HCT116 (cell line): ENCODE data around the gene MTPN. TPM values are rescaled to one million over a fixed set of nuclear protein-coding genes. Genes with fewer than 3 reads are reported as not detected.

Source experiments
- ATAC-seq: fragments of 200-7000 bp; cut with Tn5 transposase; 2 replicates; pipeline ENCODE4 v1.9.1; 2020; ENCODE audit warnings: mild to moderate bottlenecking, moderate library complexity
- BruUV-seq: library from RNA; stranded (reverse); fragments of 400-500 nt; replicated peaks from 2 replicates; lab custom pipeline; 2021; lab: Mats Ljungman, UMichigan
- CTCF ChIA-PET: fragments of 300-600 bp; sonication (Branson Sonifier 250); formaldehyde crosslinking; loops from one replicate; lab custom pipeline; 2021; ENCODE audit warnings: antibody characterized with exemption; lab: Charles Lee
- POLR2A ChIA-PET: fragments of 300-600, 350-600 bp; sonication (Branson Sonifier 250); formaldehyde crosslinking; loops from one replicate; lab custom pipeline; 2021; ENCODE audit warnings: antibody characterized with exemption; lab: Charles Lee
- RAD21 ChIA-PET, 2 experiments: fragments of 300-600 bp; sonication (Branson Sonifier 250); formaldehyde crosslinking; loops; one replicate each; lab custom pipeline; 2023; ENCODE audit warnings: low total read pairs in 2 of 2; ENCODE audit not compliant: uncharacterized antibody in 2 of 2, unreplicated experiment in 2 of 2, low non-redundant PET in 1 of 2; lab: Charles Lee
- DNase-seq: peaks from one replicate; pipeline ENCODE4 v3.0.0-alpha.2; 2010; ENCODE audit warnings: low read depth, low spot score
- H2AFZ ChIP-seq: fragments of 200-600 bp; shearing (Covaris generic), sonication (generic); 2 replicates; pipeline ENCODE4 v1.6.1; 2017; ENCODE audit warnings: low read depth, mixed run types, mixed read lengths, antibody characterized with exemption, low read length; ENCODE audit not compliant: poor library complexity, severe bottlenecking
- H3K27ac ChIP-seq: 2 replicates; pipeline ENCODE4 v1.5.1; 2012; ENCODE audit warnings: low read depth, low read length
- H3K27me3 ChIP-seq: fragments of 200-600 bp; sonication (generic); 2 replicates; pipeline ENCODE4 v1.6.1; 2016; ENCODE audit warnings: mixed run types, low read length, mixed read lengths; ENCODE audit not compliant: insufficient read depth
- H3K36me3 ChIP-seq, 2 experiments: fragments of 200-500 bp in 1 of 2; fragments of 200-600 bp in 1 of 2; sonication (Bioruptor generic) in 1 of 2; sonication (generic) in 1 of 2; 2 replicates each; pipeline versions ENCODE4 v1.5.1 to v1.6.1; 2014 to 2016; ENCODE audit warnings: low read length in 2 of 2, inconsistent platforms in 1 of 2, mixed read lengths in 1 of 2, mixed run types in 1 of 2; ENCODE audit not compliant: insufficient read depth in 2 of 2, control insufficient read depth in 1 of 2
- H3K4me1 ChIP-seq, 2 experiments: fragments of 200-600 bp in 1 of 2; sonication (generic) in 1 of 2; 2 replicates each; pipeline versions ENCODE4 v1.5.1 to v1.6.1; 2012 to 2017; ENCODE audit warnings: low read length in 2 of 2, inconsistent platforms in 1 of 2, mild to moderate bottlenecking in 1 of 2, mixed read lengths in 1 of 2, mixed run types in 1 of 2, moderate library complexity in 1 of 2; ENCODE audit not compliant: insufficient read depth in 2 of 2, control insufficient read depth in 1 of 2
- H3K4me2 ChIP-seq: fragments of 200-600 bp; sonication (generic); 2 replicates; pipeline ENCODE4 v1.6.1; 2017; ENCODE audit warnings: mixed run types, low read length, mixed read lengths
- H3K4me3 ChIP-seq, 2 experiments: fragments of 200-600 bp in 1 of 2; sonication (generic) in 1 of 2; replicated peaks in 1 of 2; 2 replicates each; pipeline ENCODE4 v1.5.1; 2011 to 2016; ENCODE audit warnings: low read length in 2 of 2, control low read depth in 1 of 2, low read depth in 1 of 2, mild to moderate bottlenecking in 1 of 2, mixed read lengths in 1 of 2, mixed run types in 1 of 2
- H3K79me2 ChIP-seq: fragments of 200-600 bp; sonication (generic); 2 replicates; pipeline ENCODE4 v1.6.1; 2017; ENCODE audit warnings: mild to moderate bottlenecking, mixed run types, low read length, moderate library complexity, mixed read lengths; ENCODE audit not compliant: insufficient read depth
- H3K9ac ChIP-seq: fragments of 200-600 bp; sonication (generic); 2 replicates; pipeline ENCODE4 v1.6.1; 2016; ENCODE audit warnings: low read length, mixed read lengths
- H3K9me2 ChIP-seq: fragments of 200-600 bp; sonication (generic), shearing (Covaris generic); 2 replicates; pipeline ENCODE4 v1.6.1; 2017; ENCODE audit warnings: mixed run types, mild to moderate bottlenecking, moderate library complexity; ENCODE audit not compliant: insufficient read depth
- H3K9me3 ChIP-seq, 2 experiments: fragments of 200-500 bp in 1 of 2; fragments of 200-600 bp in 1 of 2; sonication (Bioruptor generic) in 1 of 2; sonication (generic) in 1 of 2; 2 replicates each; pipeline ENCODE4 v1.6.1; 2014 to 2017; ENCODE audit warnings: low read length in 2 of 2, mixed read lengths in 2 of 2, inconsistent platforms in 1 of 2, low read depth in 1 of 2, mild to moderate bottlenecking in 1 of 2, mixed run types in 1 of 2, moderate library complexity in 1 of 2; ENCODE audit not compliant: control insufficient read depth in 1 of 2, insufficient read depth in 1 of 2
- H4K20me1 ChIP-seq: fragments of 200-600 bp; sonication (generic), shearing (Covaris generic); 2 replicates; pipeline ENCODE4 v1.6.1; 2017; ENCODE audit warnings: mixed run types, mild to moderate bottlenecking, moderate library complexity; ENCODE audit not compliant: insufficient read depth
- ATF3 ChIP-seq: IDR thresholded peaks from 2 replicates; pipeline ENCODE4 v1.6.1; 2012
- CBX3 ChIP-seq: IDR thresholded peaks from 2 replicates; pipeline ENCODE4 v1.6.1; 2012; ENCODE audit warnings: low read depth
- CEBPB ChIP-seq: IDR thresholded peaks from 2 replicates; pipeline ENCODE4 v1.6.1; 2012; ENCODE audit warnings: low read depth
- CTCF ChIP-seq, 3 experiments: fragments of 200-600 bp in 1 of 3; sonication (generic) in 1 of 3; IDR thresholded peaks in 2 of 3; conservative IDR thresholded peaks in 1 of 3; 2 replicates each; pipeline ENCODE4 v1.5.1; 2012 to 2017; ENCODE audit warnings: low read depth in 2 of 3, low read length in 2 of 3, antibody characterized with exemption in 1 of 3, borderline replicate concordance in 1 of 3, control low read depth in 1 of 3, mild to moderate bottlenecking in 1 of 3, mixed read lengths in 1 of 3, mixed run types in 1 of 3, moderate library complexity in 1 of 3; ENCODE audit not compliant: insufficient read depth in 1 of 3
- EGR1 ChIP-seq: IDR thresholded peaks from 2 replicates; pipeline ENCODE4 v1.6.1; 2012; ENCODE audit warnings: low read depth
- ELF1 ChIP-seq: IDR thresholded peaks from 2 replicates; pipeline ENCODE4 v1.6.1; 2012; ENCODE audit warnings: low read depth, borderline replicate concordance
- EZH2phosphoT487 ChIP-seq: fragments of 200-600 bp; IDR thresholded peaks from 2 replicates; pipeline ENCODE4 v1.6.1; 2018; ENCODE audit warnings: antibody characterized with exemption, borderline replicate concordance
- FOSL1 ChIP-seq: IDR thresholded peaks from 2 replicates; pipeline ENCODE4 v1.6.1; 2012; ENCODE audit warnings: low read depth
- MAX ChIP-seq: IDR thresholded peaks from 2 replicates; pipeline ENCODE4 v1.6.1; 2012
- POLR2A ChIP-seq: IDR thresholded peaks from 2 replicates; pipeline ENCODE4 v1.7.0; 2011; ENCODE audit warnings: borderline replicate concordance; ENCODE audit not compliant: insufficient read depth, insufficient read length; ENCODE audit errors: extremely low read depth
- RAD21 ChIP-seq: IDR thresholded peaks from 2 replicates; pipeline ENCODE4 v1.6.1; 2012; ENCODE audit warnings: low read depth, mild to moderate bottlenecking
- REST ChIP-seq: IDR thresholded peaks from 2 replicates; pipeline ENCODE4 v1.6.1; 2012; ENCODE audit warnings: low read depth
- SIN3A ChIP-seq: IDR thresholded peaks from 2 replicates; pipeline ENCODE4 v1.6.1; 2012; ENCODE audit warnings: low read depth
- SP1 ChIP-seq: IDR thresholded peaks from 2 replicates; pipeline ENCODE4 v1.6.1; 2012; ENCODE audit warnings: low read depth
- SRF ChIP-seq: IDR thresholded peaks from 2 replicates; pipeline ENCODE4 v1.6.1; 2012; ENCODE audit warnings: low read depth
- TCF7L2 ChIP-seq: IDR thresholded peaks from 2 replicates; pipeline ENCODE4 v1.7.0; 2011; ENCODE audit warnings: borderline replicate concordance, inconsistent platforms; ENCODE audit not compliant: insufficient read depth, insufficient read length; ENCODE audit errors: extremely low read depth
- YY1 ChIP-seq: IDR thresholded peaks from 2 replicates; pipeline ENCODE4 v1.6.1; 2011; ENCODE audit warnings: low read length, low read depth, moderate library complexity, mild to moderate bottlenecking; ENCODE audit not compliant: insufficient replicate concordance; ENCODE audit errors: extremely low read depth
- ZBTB33 ChIP-seq: IDR thresholded peaks from 2 replicates; pipeline ENCODE4 v1.6.1; 2011; ENCODE audit warnings: mild to moderate bottlenecking, low read length, moderate library complexity; ENCODE audit not compliant: insufficient replicate concordance; ENCODE audit errors: extremely low read depth
- ZFX ChIP-seq: fragments of 450-650 bp; IDR thresholded peaks from 2 replicates; pipeline ENCODE4 v1.6.1; 2017
- ZNF274 ChIP-seq: fragments of 200-500 bp; sonication (Bioruptor generic); IDR thresholded peaks from 2 replicates; pipeline ENCODE4 v1.6.1; 2014; ENCODE audit warnings: mild to moderate bottlenecking, low read depth, low read length, inconsistent platforms
- intact Hi-C: fragments of 100-400 bp; cut with micrococcal nuclease; formaldehyde crosslinking; loops from 2 replicates; pipeline ENCODE4 v1.10.0; 2022
- total RNA-seq: library from RNA; stranded (reverse); gene quantifications from one replicate; pipeline ENCODE4 v1.2.1, GENCODE V29; 2021; ENCODE audit not compliant: unreplicated experiment

Gene MTPN
- total RNA-seq, 1 experiment from 2014 or later: 152 TPM

GRCh38 chr7:135905355-135905754 lies 71.8 kb downstream of the MTPN start:
- no peak for TF ChIP-seq ATF3
- TF ChIP-seq EGR1: no peak
- no peak for TF ChIP-seq MAX
- no peak for TF ChIP-seq FOSL1
- no peak for TF ChIP-seq SRF
- no peak for TF ChIP-seq SIN3A
- no peak for TF ChIP-seq CTCF (IDR thresholded peaks at IDR 0.05 in 2 of 3, conservative IDR thresholded peaks at IDR 0.05 in 1 of 3; ENCODE audit: borderline replicate concordance in 1 of 3, insufficient read depth in 1 of 3, low read depth in 2 of 3, low read length in 2 of 3)
- TF ChIP-seq SP1: no peak
- no peak for TF ChIP-seq REST
- TF ChIP-seq YY1: no peak
- TF ChIP-seq ZBTB33: no peak
- TF ChIP-seq ELF1: no peak
- no peak for TF ChIP-seq ZNF274
- TF ChIP-seq POLR2A: no peak
- no peak for TF ChIP-seq EZH2phosphoT487
- TF ChIP-seq TCF7L2: no peak
- TF ChIP-seq ZFX: no peak
- TF ChIP-seq RAD21: no peak
- no peak for TF ChIP-seq CBX3
- no peak for TF ChIP-seq CEBPB
- TF ChIP-seq, all 23 proteins: peak for 0
- DNase-seq (no peak), ATAC-seq (no peak)
- POLR2A ChIA-PET: no interaction called here
- BruUV-seq: no TSS peak
- intact Hi-C loops: no loop called here
- Histone ChIP-seq H3K9me2 (no peaks in the 10 kb centered on the region), H3K27ac (no peak overlapping the region), H4K20me1 (no peaks in the 10 kb centered on the region), H3K4me3 (no peak overlapping the region), H2AFZ (no peak overlapping the region), H3K9me3 (no peaks in the 10 kb centered on the region), H3K4me1 (no peaks in the 10 kb centered on the region), H3K79me2 (no peaks in the 10 kb centered on the region), H3K36me3 (no peaks in the 10 kb centered on the region), H3K4me2 (no peak overlapping the region), H3K27me3 (no peaks in the 10 kb centered on the region), H3K9ac (no peak overlapping the region)
- CTCF ChIA-PET: no interaction called here
- RAD21 ChIA-PET: no interaction called here
